HepG2 (cell line): Measurements from ENCODE around the gene DMXL1. TPM values are rescaled to one million over a fixed set of nuclear protein-coding genes. Genes with fewer than 3 reads are reported as not detected.

ENCODE experiments used
- ATAC-seq: fragments of 200-7000 bp; cut with Tn5 transposase; 3 replicates; pipeline ENCODE4 v1.9.1; 2020; ENCODE audit warnings: mild to moderate bottlenecking, moderate library complexity
- BruUV-seq: library from RNA; stranded (reverse); fragments of 400-500 nt; replicated peaks from 2 replicates; lab custom pipeline; 2021; lab: Mats Ljungman, UMichigan
- CTCF ChIA-PET: fragments of 300-600 bp; formaldehyde crosslinking; extraction: SDS; loops from one replicate; lab custom pipeline; 2021; ENCODE audit warnings: low total read pairs, inconsistent platforms, low intra/inter-chr PET ratio; lab: Yijun Ruan, JAX
- POLR2A ChIA-PET: fragments of 350-600 bp; sonication (Branson Sonifier 250); formaldehyde crosslinking; loops from one replicate; lab custom pipeline; 2020; ENCODE audit warnings: antibody characterized with exemption, inconsistent platforms; lab: Yijun Ruan, JAX
- DNase-seq: peaks from one replicate; pipeline ENCODE4 v3.0.0-alpha.2; 2015; ENCODE audit warnings: low spot score
- FAIRE-seq: peaks from 3 replicates; lab custom pipeline; 2011; peaks lifted over from hg19 to GRCh38; lab: Jason Lieb, UNC
- H2AFZ ChIP-seq: one replicate; pipeline ENCODE4 v1.6.1; 2011; ENCODE audit warnings: low read length, inconsistent platforms
- H3K27ac ChIP-seq: fragments of 300-600 bp; 3 replicates; pipeline ENCODE4 v1.8.0; 2011; ENCODE audit warnings: mixed run types, mild to moderate bottlenecking, mixed read lengths, low read length, inconsistent platforms; ENCODE audit not compliant: insufficient read depth; ENCODE audit errors: extremely low read length
- H3K27me3 ChIP-seq, 2 experiments: fragments of 200-600 bp in 1 of 2; 2 replicates in 1 of 2; 3 replicates in 1 of 2; pipeline versions ENCODE4 v1.6.0 to v1.8.0; 2011; ENCODE audit warnings: low read length in 2 of 2, mild to moderate bottlenecking in 2 of 2, moderate library complexity in 2 of 2, inconsistent platforms in 1 of 2; ENCODE audit not compliant: insufficient read depth in 2 of 2, control insufficient read depth in 1 of 2
- H3K36me3 ChIP-seq, 2 experiments: fragments of 200-600 bp in 1 of 2; replicated peaks in 1 of 2; 2 replicates in 1 of 2; 3 replicates in 1 of 2; pipeline versions ENCODE4 v1.5.1 to v1.8.0; 2011; ENCODE audit warnings: low read length in 2 of 2, inconsistent platforms in 1 of 2; ENCODE audit not compliant: insufficient read depth in 2 of 2, control insufficient read depth in 1 of 2
- H3K4me1 ChIP-seq: 2 replicates; pipeline ENCODE4 v1.5.1; 2012; ENCODE audit warnings: low read length, inconsistent platforms; ENCODE audit not compliant: insufficient read depth
- H3K4me2 ChIP-seq: 2 replicates; pipeline ENCODE4 v1.6.0; 2011; ENCODE audit warnings: low read depth, low read length, inconsistent platforms
- H3K4me3 ChIP-seq, 3 experiments: fragments of 200-600 bp in 1 of 3; sonication (generic), shearing (Covaris generic) in 1 of 3; replicated peaks in 1 of 3; 2 replicates each; pipeline ENCODE4 v1.5.1; 2011 to 2016; ENCODE audit warnings: low read length in 3 of 3, inconsistent platforms in 2 of 3, low read depth in 2 of 3, mild to moderate bottlenecking in 2 of 3, control low read depth in 1 of 3, mixed read lengths in 1 of 3; ENCODE audit not compliant: insufficient read depth in 1 of 3
- H3K79me2 ChIP-seq: one replicate; pipeline ENCODE4 v1.6.1; 2011; ENCODE audit warnings: low read length, inconsistent platforms; ENCODE audit not compliant: insufficient read depth
- H3K9ac ChIP-seq: 2 replicates; pipeline ENCODE4 v1.6.0; 2011; ENCODE audit warnings: mild to moderate bottlenecking, low read depth, low read length, inconsistent platforms; ENCODE audit not compliant: insufficient read depth
- H3K9me3 ChIP-seq: 2 replicates; pipeline ENCODE4 v1.5.1; 2012; ENCODE audit warnings: mild to moderate bottlenecking, low read length
- H4K20me1 ChIP-seq: 2 replicates; pipeline ENCODE4 v1.6.0; 2011; ENCODE audit warnings: inconsistent platforms, mild to moderate bottlenecking, low read length, moderate library complexity; ENCODE audit not compliant: insufficient read depth
- AGO1 ChIP-seq: fragments of 200-400 bp; formaldehyde crosslinking; IDR thresholded peaks from 2 replicates; pipeline ENCODE4 v1.6.1; 2017; ENCODE audit warnings: mild to moderate bottlenecking, low read depth, low read length, moderate library complexity; ENCODE audit not compliant: poor library complexity, severe bottlenecking
- AHR ChIP-seq: IDR thresholded peaks from 2 replicates; pipeline ENCODE4 v1.6.1; 2018; ENCODE audit warnings: missing genetic modification reagents, missing compliant biosample characterization
- ASH2L ChIP-seq: fragments of 300-600, 200-600 bp; sonication (generic); IDR thresholded peaks from 2 replicates; pipeline ENCODE4 v1.7.0; 2017; ENCODE audit warnings: low read depth, mild to moderate bottlenecking, moderate library complexity, mixed read lengths, low read length; ENCODE audit not compliant: insufficient read length
- BCL6 ChIP-seq: IDR thresholded peaks from 2 replicates; pipeline ENCODE4 v1.6.1; 2016; ENCODE audit warnings: missing genetic modification reagents, missing compliant biosample characterization
- KLF16 ChIP-seq, 2 experiments: sonication (generic) in 1 of 2; formaldehyde crosslinking in 1 of 2; IDR thresholded peaks; 2 replicates each; pipeline versions ENCODE4 v1.6.1 to v1.8.0; 2016 to 2023; ENCODE audit warnings: missing genetic modification reagents in 2 of 2, missing compliant biosample characterization in 1 of 2
- MBD4 ChIP-seq: IDR thresholded peaks from 2 replicates; pipeline ENCODE4 v1.6.1; 2012; ENCODE audit warnings: low read length, inconsistent platforms, borderline replicate concordance
- MTF2 ChIP-seq: sonication (generic); formaldehyde crosslinking; IDR thresholded peaks from 2 replicates; pipeline ENCODE4 v1.5.0; 2020; ENCODE audit warnings: missing genetic modification reagents, borderline replicate concordance
- NKX3-1 ChIP-seq: sonication (generic); formaldehyde crosslinking; IDR thresholded peaks from 2 replicates; pipeline ENCODE4 v1.5.0; 2020; ENCODE audit warnings: missing genetic modification reagents
- POLR2AphosphoS2 ChIP-seq: IDR thresholded peaks from 2 replicates; pipeline ENCODE4 v1.6.1; 2011; ENCODE audit warnings: low read depth, low read length, improper control_type of control experiment
- SNAPC2 ChIP-seq: sonication (generic); formaldehyde crosslinking; IDR thresholded peaks from 2 replicates; pipeline ENCODE4 v1.8.1; 2022; ENCODE audit warnings: mild to moderate bottlenecking, missing genetic modification reagents
- ZNF263 ChIP-seq: sonication (generic); formaldehyde crosslinking; IDR thresholded peaks from 2 replicates; pipeline ENCODE4 v1.4.0; 2020; ENCODE audit warnings: missing genetic modification reagents
- ZNF496 ChIP-seq: sonication (generic); formaldehyde crosslinking; IDR thresholded peaks from 2 replicates; pipeline ENCODE4 v1.8.1; 2023; ENCODE audit warnings: mild to moderate bottlenecking, moderate library complexity, missing genetic modification reagents; ENCODE audit not compliant: insufficient replicate concordance
- ZNF549 ChIP-seq: sonication (generic); formaldehyde crosslinking; IDR thresholded peaks from 2 replicates; pipeline ENCODE4 v1.5.0; 2020; ENCODE audit warnings: missing genetic modification reagents
- ZNF709 ChIP-seq: sonication (generic); formaldehyde crosslinking; IDR thresholded peaks from 2 replicates; pipeline ENCODE4 v1.5.0; 2020; ENCODE audit warnings: mild to moderate bottlenecking, missing genetic modification reagents
- WGBS: methylation state at CpG from one replicate; pipeline ENCODE4 v1.1.6; 2017; ENCODE audit warnings: low lambda C conversion rate; 5-methylcytosine and 5-hydroxymethylcytosine counted together
- in situ Hi-C: cut with HindIII; loops from 2 replicates; pipeline ENCODE4 v1.10.0; 2017; ENCODE audit warnings: low pct_unique_long_range_greater_than_20kb; ENCODE audit not compliant: extremely low pct_ligation_motif_present
- intact Hi-C: fragments of 100-400 bp; cut with micrococcal nuclease; formaldehyde crosslinking; loops from one replicate; pipeline ENCODE4 v1.10.0; 2022; ENCODE audit not compliant: unreplicated experiment
- polyA plus RNA-seq, 8 experiments: library from polyadenylated mRNA; depleted of rRNA in 3 of 8; stranded (reverse) in 7 of 8; unstranded in 1 of 8; fragments of >200 nt; fragmentation: Illumina TruSeq in 4 of 8; extraction: Trizol in 4 of 8; gene quantifications; 2 replicates each; pipeline versions ENCODE4 v1.2.1 to v1.2.3, GENCODE V29; 2011 to 2016; ENCODE audit warnings: low read depth in 4 of 8, missing spikeins in 1 of 8, mixed read lengths in 1 of 8; ENCODE audit not compliant: insufficient read depth in 1 of 8
- total RNA-seq, 5 experiments: library from RNA; depleted of rRNA; stranded (reverse); fragments of >200 nt; fragmentation: Illumina TruSeq; extraction: Trizol; gene quantifications; 2 replicates each; pipeline ENCODE4 v1.2.3, GENCODE V29; 2016; ENCODE audit warnings: low read depth in 1 of 5
- TF ChIP-seq, protein P1 (sequence below): sonication (generic); formaldehyde crosslinking; IDR thresholded peaks from 2 replicates; pipeline ENCODE4 v1.5.0; 2020; ENCODE audit warnings: missing genetic modification reagents
- TF ChIP-seq, protein P2 (sequence below): IDR thresholded peaks from 2 replicates; pipeline ENCODE4 v1.6.1; 2016; ENCODE audit warnings: control low read depth
- TF ChIP-seq, protein P3 (sequence below): sonication (generic); formaldehyde crosslinking; IDR thresholded peaks from 2 replicates; pipeline ENCODE4 v1.8.0; 2022; ENCODE audit warnings: mild to moderate bottlenecking, missing genetic modification reagents; ENCODE audit not compliant: insufficient replicate concordance
- TF ChIP-seq, protein P4 (sequence below): sonication (generic); formaldehyde crosslinking; IDR thresholded peaks from 2 replicates; pipeline ENCODE4 v1.8.0; 2022; ENCODE audit warnings: mild to moderate bottlenecking, missing genetic modification reagents, moderate library complexity

DMXL1 gene
- total and polyA plus RNA-seq, 2 of the 13 experiments (the other 11 are each of a cell fraction or from before 2014, with no cell fraction given) = 6.9 to 18.6 TPM

DNA sequence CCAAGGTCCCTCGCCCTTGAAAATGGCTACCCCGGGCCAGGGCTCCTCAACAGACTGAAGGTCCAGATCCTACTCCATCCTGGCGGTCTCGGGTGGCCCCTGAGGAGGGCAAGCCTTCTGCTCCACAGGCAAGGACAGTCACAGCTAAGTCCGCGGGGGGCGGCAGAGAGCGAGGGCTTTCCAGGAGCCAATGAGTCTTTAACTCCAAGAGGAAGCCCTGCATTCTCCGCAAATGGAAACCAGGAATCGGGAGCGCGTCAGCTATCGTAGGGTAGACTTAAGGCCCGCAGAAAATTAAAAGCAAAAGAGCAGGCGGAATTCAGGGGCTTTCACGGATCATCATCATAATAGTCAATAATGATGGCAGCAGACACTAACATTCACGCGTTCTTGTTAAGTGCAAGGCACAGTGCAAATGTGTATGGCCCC is 197.1 kb downstream of the DMXL1 start (continued):
- TF ChIP-seq, protein P1, sequence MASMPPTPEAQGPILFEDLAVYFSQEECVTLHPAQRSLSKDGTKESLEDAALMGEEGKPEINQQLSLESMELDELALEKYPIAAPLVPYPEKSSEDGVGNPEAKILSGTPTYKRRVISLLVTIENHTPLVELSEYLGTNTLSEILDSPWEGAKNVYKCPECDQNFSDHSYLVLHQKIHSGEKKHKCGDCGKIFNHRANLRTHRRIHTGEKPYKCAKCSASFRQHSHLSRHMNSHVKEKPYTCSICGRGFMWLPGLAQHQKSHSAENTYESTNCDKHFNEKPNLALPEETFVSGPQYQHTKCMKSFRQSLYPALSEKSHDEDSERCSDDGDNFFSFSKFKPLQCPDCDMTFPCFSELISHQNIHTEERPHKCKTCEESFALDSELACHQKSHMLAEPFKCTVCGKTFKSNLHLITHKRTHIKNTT (CRISPR knock-in tag) = no peak
- TF ChIP-seq POLR2AphosphoS2 (no peak), ASH2L (no peak), ZNF549 (CRISPR knock-in tag) (0 out of 2 replicates have a peak, but pooled peaks have one; percentile 55), SNAPC2 (CRISPR knock-in tag) (no peak; the same call in 1 of the 2 replicates), ZNF709 (CRISPR knock-in tag) (no peak)
- TF ChIP-seq, protein P2, sequence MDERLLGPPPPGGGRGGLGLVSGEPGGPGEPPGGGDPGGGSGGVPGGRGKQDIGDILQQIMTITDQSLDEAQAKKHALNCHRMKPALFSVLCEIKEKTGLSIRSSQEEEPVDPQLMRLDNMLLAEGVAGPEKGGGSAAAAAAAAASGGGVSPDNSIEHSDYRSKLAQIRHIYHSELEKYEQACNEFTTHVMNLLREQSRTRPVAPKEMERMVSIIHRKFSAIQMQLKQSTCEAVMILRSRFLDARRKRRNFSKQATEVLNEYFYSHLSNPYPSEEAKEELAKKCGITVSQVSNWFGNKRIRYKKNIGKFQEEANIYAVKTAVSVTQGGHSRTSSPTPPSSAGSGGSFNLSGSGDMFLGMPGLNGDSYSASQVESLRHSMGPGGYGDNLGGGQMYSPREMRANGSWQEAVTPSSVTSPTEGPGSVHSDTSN (CRISPR knock-in tag) = no peak

DNA sequence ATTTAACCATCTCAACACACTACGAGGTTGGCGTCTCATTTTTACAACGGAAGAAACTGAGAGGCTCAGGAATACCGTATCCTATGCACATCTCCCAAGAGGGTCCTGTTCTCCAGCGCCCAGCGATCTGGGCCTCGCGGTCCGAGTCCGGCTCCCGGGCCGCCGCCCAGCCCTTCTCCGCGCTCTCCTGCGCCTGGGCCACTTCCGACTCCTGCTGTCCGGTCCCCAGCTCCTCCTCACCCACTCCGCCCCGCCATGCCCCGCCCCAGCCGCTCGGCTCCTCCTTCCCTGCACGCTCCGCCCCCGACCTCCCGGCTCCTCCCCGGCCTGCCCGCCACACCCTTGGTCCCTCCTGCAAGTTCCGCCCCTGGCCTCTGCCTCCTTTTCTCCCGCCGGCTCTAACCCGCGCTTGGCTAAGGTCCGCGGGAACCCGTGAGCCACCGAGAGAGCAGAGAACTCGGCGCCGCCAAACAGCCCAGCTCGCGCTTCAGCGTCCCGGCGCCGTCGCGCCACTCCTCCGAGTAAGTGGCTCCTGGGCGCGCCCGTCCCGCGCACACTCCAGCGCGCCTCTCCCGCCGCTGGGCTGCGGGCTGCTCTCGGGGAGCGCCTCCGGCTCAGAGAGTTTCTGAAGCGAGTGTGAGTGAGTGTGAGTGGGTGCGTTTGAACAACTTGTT is 197.6 kb downstream of the DMXL1 start:
- H2AFZ ChIP-seq = peak overlapping the region; percentile 99
- in situ Hi-C loops (no loop called here), intact Hi-C loops (loop anchor here (1.0 to 2.0 kb wide), 3 partner anchors 20 to 144 kb away; no protein-coding TSS in a partner anchor)
- peak overlapping the region; percentile 79 for H3K9ac ChIP-seq
- no peaks in the 10 kb centered on the region; a peak in 1 of 5 replicates for H3K27me3 ChIP-seq
- WGBS = 2% methylated on average over 23 of the region's 65 CpGs
- FAIRE-seq (peak; percentile 65), ATAC-seq (peak; percentile 96), DNase-seq (peak; percentile 86)
- H3K9me3 ChIP-seq = no peaks in the 10 kb centered on the region
- peak overlapping the region; percentile 78 for H3K27ac ChIP-seq
- peak overlapping the region; percentile 91 for H3K4me2 ChIP-seq
- peaks cover 3% of the 10 kb centered on the region for H3K79me2 ChIP-seq
- CTCF ChIA-PET = interaction anchor here (1.1 to 1.3 kb wide), 2 partner anchors 34 to 143 kb away, joined by 3 read pairs; no protein-coding TSS in a partner anchor
- POLR2A ChIA-PET = interaction anchor here (0.9 to 2.9 kb wide), 18 partner anchors 10 to 280 kb away, joined by 3 to 44 read pairs (median 4); partner anchors contain the start of genes DMXL1, DTWD2 and HSD17B4
- no peaks in the 10 kb centered on the region for H3K36me3 ChIP-seq
- H4K20me1 ChIP-seq = no peaks in the 10 kb centered on the region
- H3K4me3 ChIP-seq = peak overlapping the region; percentile 76 to 96 (median 87)
- H3K4me1 ChIP-seq = peaks cover 39% of the 10 kb centered on the region
- BruUV-seq = no TSS peak
- TF ChIP-seq BCL6 (CRISPR knock-in tag) (no peak), ZNF263 (CRISPR knock-in tag) (0 out of 2 replicates have a peak, but pooled peaks have one; percentile 41), MTF2 (CRISPR knock-in tag) (0 out of 2 replicates have a peak, but pooled peaks have one; percentile 4), KLF16 (CRISPR knock-in tag; IDR thresholded peaks at IDR 0.05) (peak in 1 of 2 experiments; percentile 83; a peak in 2 of 4 replicates), ZNF496 (CRISPR knock-in tag) (no peak), AHR (CRISPR knock-in tag) (no peak), AGO1 (no peak), NKX3-1 (CRISPR knock-in tag) (peak; percentile 72; the same call in 1 of the 2 replicates), MBD4 (no peak)
- TF ChIP-seq, protein P3, sequence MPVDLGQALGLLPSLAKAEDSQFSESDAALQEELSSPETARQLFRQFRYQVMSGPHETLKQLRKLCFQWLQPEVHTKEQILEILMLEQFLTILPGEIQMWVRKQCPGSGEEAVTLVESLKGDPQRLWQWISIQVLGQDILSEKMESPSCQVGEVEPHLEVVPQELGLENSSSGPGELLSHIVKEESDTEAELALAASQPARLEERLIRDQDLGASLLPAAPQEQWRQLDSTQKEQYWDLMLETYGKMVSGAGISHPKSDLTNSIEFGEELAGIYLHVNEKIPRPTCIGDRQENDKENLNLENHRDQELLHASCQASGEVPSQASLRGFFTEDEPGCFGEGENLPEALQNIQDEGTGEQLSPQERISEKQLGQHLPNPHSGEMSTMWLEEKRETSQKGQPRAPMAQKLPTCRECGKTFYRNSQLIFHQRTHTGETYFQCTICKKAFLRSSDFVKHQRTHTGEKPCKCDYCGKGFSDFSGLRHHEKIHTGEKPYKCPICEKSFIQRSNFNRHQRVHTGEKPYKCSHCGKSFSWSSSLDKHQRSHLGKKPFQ = peak; percentile 33
- TF ChIP-seq, protein P4, sequence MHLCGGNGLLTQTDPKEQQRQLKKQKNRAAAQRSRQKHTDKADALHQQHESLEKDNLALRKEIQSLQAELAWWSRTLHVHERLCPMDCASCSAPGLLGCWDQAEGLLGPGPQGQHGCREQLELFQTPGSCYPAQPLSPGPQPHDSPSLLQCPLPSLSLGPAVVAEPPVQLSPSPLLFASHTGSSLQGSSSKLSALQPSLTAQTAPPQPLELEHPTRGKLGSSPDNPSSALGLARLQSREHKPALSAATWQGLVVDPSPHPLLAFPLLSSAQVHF (CRISPR knock-in tag) = no peak
